Skeletal muscle tissue (tissue), 4 donors: ENCODE results near the gene KLF15. TPM values are rescaled to one million over a fixed set of nuclear protein-coding genes. Genes with fewer than 3 reads are reported as not detected.

Experiments used
- H3K27ac ChIP-seq: one replicate; pipeline ENCODE4 v1.7.0; 2013; ENCODE audit warnings: mild to moderate bottlenecking, low read depth, low read length, inconsistent platforms
- H3K27me3 ChIP-seq, 3 donors: one replicate each; pipeline ENCODE4 v1.7.0; 2013; ENCODE audit warnings: low read length in 3 of 3; ENCODE audit not compliant: control insufficient read depth in 3 of 3, insufficient read depth in 3 of 3
- H3K36me3 ChIP-seq, 3 donors: one replicate each; pipeline ENCODE4 v1.7.0; 2013; ENCODE audit warnings: low read length in 3 of 3; ENCODE audit not compliant: control insufficient read depth in 3 of 3, insufficient read depth in 3 of 3
- H3K4me1 ChIP-seq, 3 donors: one replicate each; pipeline ENCODE4 v1.7.0; 2013; ENCODE audit warnings: low read length in 3 of 3, mild to moderate bottlenecking in 3 of 3; ENCODE audit not compliant: control insufficient read depth in 3 of 3, insufficient read depth in 3 of 3
- H3K4me3 ChIP-seq, 3 donors: one replicate each; pipeline ENCODE4 v1.7.0; 2013; ENCODE audit warnings: low read length in 3 of 3
- H3K9ac ChIP-seq, 3 donors: one replicate each; pipeline ENCODE4 v1.7.0; 2013; ENCODE audit warnings: low read length in 3 of 3, mild to moderate bottlenecking in 3 of 3, moderate library complexity in 2 of 3, low read depth in 1 of 3
- H3K9me3 ChIP-seq, 3 donors: one replicate each; pipeline ENCODE4 v1.7.0; 2013; ENCODE audit warnings: low read length in 3 of 3; ENCODE audit not compliant: control insufficient read depth in 3 of 3
- total RNA-seq: library from RNA; depleted of rRNA; stranded (reverse); fragments of >200 nt; gene quantifications from one replicate; pipeline ENCODE4 v1.2.3, GENCODE V29; 2014
- donor health status: Osteomylitis.

KLF15 gene
- total RNA-seq, 1 donor from 2014 or later = 2.6 TPM

- Histone ChIP-seq H3K36me3 (peaks cover 3 to 34% (median 7%) of the 10 kb centered on the region in 3 donors), H3K4me1 (peaks cover 8 to 62% (median 59%) of the 10 kb centered on the region in 3 donors)
These were observed 12.7 kb downstream of the KLF15 start for GRCh38 chr3:126344380-126345041.

GRCh38 chr3:126343649-126344035 lies 13.6 kb downstream of the KLF15 start:
- Histone ChIP-seq H3K9ac (no peak overlapping the region), H3K27ac (no peak overlapping the region), H3K36me3 (peaks cover 3 to 30% (median 7%) of the 10 kb centered on the region in 3 donors), H3K27me3 (no peaks in the 10 kb centered on the region), H3K4me1 (peaks cover 5 to 56% (median 50%) of the 10 kb centered on the region in 3 donors), H3K4me3 (no peak overlapping the region), H3K9me3 (no peaks in the 10 kb centered on the region)

More at GRCh38 chr3:126344380-126345041, 12.7 kb downstream of the KLF15 start:
- Histone ChIP-seq H3K27me3 (no peaks in the 10 kb centered on the region), H3K27ac (no peak overlapping the region), H3K4me3 (no peak overlapping the region), H3K9me3 (no peaks in the 10 kb centered on the region), H3K9ac (peak overlapping the region in 1 of 3 donors; percentile 25)

- H3K9me3 ChIP-seq = no peaks in the 10 kb centered on the region
- no peak overlapping the region for H3K27ac ChIP-seq
- peaks cover 3 to 27% (median 7%) of the 10 kb centered on the region in 3 donors for H3K36me3 ChIP-seq
- no peaks in the 10 kb centered on the region for H3K27me3 ChIP-seq
- peaks cover 0 to 51% (median 45%) of the 10 kb centered on the region in 3 donors for H3K4me1 ChIP-seq
- H3K9ac ChIP-seq = no peak overlapping the region
- H3K4me3 ChIP-seq = no peak overlapping the region
These were observed 14.1 kb downstream of the KLF15 start for GRCh38 chr3:126342991-126343648.

GRCh38 chr3:126342211-126342610 lies 15.0 kb downstream of the KLF15 start:
- peaks cover 3 to 19% (median 7%) of the 10 kb centered on the region in 3 donors for H3K36me3 ChIP-seq
- H3K9ac ChIP-seq = peak overlapping the region in 1 of 3 donors; percentile 33
- no peak overlapping the region for H3K4me3 ChIP-seq
- no peak overlapping the region for H3K27ac ChIP-seq
- no peaks in the 10 kb centered on the region for H3K27me3 ChIP-seq
- no peaks in the 10 kb centered on the region for H3K9me3 ChIP-seq
- H3K4me1 ChIP-seq = peaks cover 0 to 42% (median 36%) of the 10 kb centered on the region in 3 donors

GRCh38 chr3:126341755-126342150 lies 15.5 kb downstream of the KLF15 start:
- Histone ChIP-seq H3K4me1 (peaks cover 0 to 37% (median 32%) of the 10 kb centered on the region in 3 donors), H3K27me3 (no peaks in the 10 kb centered on the region), H3K9ac (no peak overlapping the region), H3K36me3 (peaks cover 0 to 15% (median 7%) of the 10 kb centered on the region in 3 donors), H3K27ac (no peak overlapping the region), H3K4me3 (no peak overlapping the region), H3K9me3 (no peaks in the 10 kb centered on the region)

GRCh38 chr3:126340943-126341754 lies 16.1 kb downstream of the KLF15 start:
- Histone ChIP-seq H3K4me3 (no peak overlapping the region), H3K9me3 (no peaks in the 10 kb centered on the region), H3K4me1 (peaks cover 0 to 31% (median 26%) of the 10 kb centered on the region in 3 donors), H3K27me3 (no peaks in the 10 kb centered on the region), H3K9ac (no peak overlapping the region), H3K27ac (no peak overlapping the region), H3K36me3 (peaks cover 0 to 14% (median 7%) of the 10 kb centered on the region in 3 donors)

- no peak overlapping the region for H3K27ac ChIP-seq
- no peaks in the 10 kb centered on the region for H3K9me3 ChIP-seq
- no peaks in the 10 kb centered on the region for H3K27me3 ChIP-seq
- no peak overlapping the region for H3K4me3 ChIP-seq
- H3K36me3 ChIP-seq = peaks cover 0 to 10% (median 5%) of the 10 kb centered on the region in 3 donors
- H3K9ac ChIP-seq = no peak overlapping the region
- H3K4me1 ChIP-seq = peaks cover 0 to 25% (median 20%) of the 10 kb centered on the region in 3 donors
These were observed 16.6 kb downstream of the KLF15 start for GRCh38 chr3:126340596-126340942.

- Histone ChIP-seq H3K4me3 (no peak overlapping the region), H3K9me3 (no peaks in the 10 kb centered on the region), H3K4me1 (peaks cover 0 to 21% (median 16%) of the 10 kb centered on the region in 3 donors), H3K9ac (no peak overlapping the region), H3K27ac (no peak overlapping the region), H3K36me3 (peaks cover 0 to 7% (median 0%) of the 10 kb centered on the region in 3 donors), H3K27me3 (no peaks in the 10 kb centered on the region)
These were observed 17.1 kb downstream of the KLF15 start for GRCh38 chr3:126340081-126340511.

GRCh38 chr3:126339466-126339865 lies 17.7 kb downstream of the KLF15 start:
- H3K4me1 ChIP-seq = peaks cover 0 to 21% (median 16%) of the 10 kb centered on the region in 3 donors
- H3K27me3 ChIP-seq = no peaks in the 10 kb centered on the region
- no peak overlapping the region for H3K9ac ChIP-seq
- peaks cover 0 to 3% (median 0%) of the 10 kb centered on the region in 3 donors for H3K36me3 ChIP-seq
- no peak overlapping the region for H3K4me3 ChIP-seq
- no peaks in the 10 kb centered on the region for H3K9me3 ChIP-seq
- no peak overlapping the region for H3K27ac ChIP-seq
